ENCODE data around the gene KIF5B. TPM values are rescaled to one million over a fixed set of nuclear protein-coding genes. Genes with fewer than 3 reads are reported as not detected.

Gene KIF5B
- total and polyA plus RNA-seq, 2 of the 8 experiments (the other 6 are each of a cell fraction or from before 2014, with no cell fraction given), result 9.8 to 68.4 TPM

Small RNA genes within 50 kb of the gene (small RNA-seq; reads per million reads assigned to genes)
- not detected for gene RF00019 (ENCODE audit: insufficient read depth)
- gene RN7SL825P (ENCODE audit: insufficient read depth), result not detected

Other genes with a start within 250 kb of the KIF5B start
- gene ARHGAP12, start 127.6 kb downstream of the KIF5B start, total RNA-seq (2021; fragmentation: NEBNext Ultra II Directional; extraction: Animal tissue kit (Norgen Biotek cat#: 25700)), result 39.0 and 40.9 TPM in 2 replicates
- 5.6 and 10.1 TPM in 2 replicates for gene ARHGAP12, start 127.6 kb downstream of the KIF5B start, polyA plus RNA-seq (2011; rRNA removed)